RCC 7860 (cell line): Measurements from ENCODE around the gene CCDC51.

ENCODE experiments used
- DNase-seq: peaks from one replicate; pipeline ENCODE4 v3.0.0-alpha.2; 2015; ENCODE audit warnings: low spot score
- FAIRE-seq: peaks from 2 replicates; lab custom pipeline; 2012; peaks lifted over from hg19 to GRCh38; lab: Jason Lieb, UNC

Gene CCDC51

DNA sequence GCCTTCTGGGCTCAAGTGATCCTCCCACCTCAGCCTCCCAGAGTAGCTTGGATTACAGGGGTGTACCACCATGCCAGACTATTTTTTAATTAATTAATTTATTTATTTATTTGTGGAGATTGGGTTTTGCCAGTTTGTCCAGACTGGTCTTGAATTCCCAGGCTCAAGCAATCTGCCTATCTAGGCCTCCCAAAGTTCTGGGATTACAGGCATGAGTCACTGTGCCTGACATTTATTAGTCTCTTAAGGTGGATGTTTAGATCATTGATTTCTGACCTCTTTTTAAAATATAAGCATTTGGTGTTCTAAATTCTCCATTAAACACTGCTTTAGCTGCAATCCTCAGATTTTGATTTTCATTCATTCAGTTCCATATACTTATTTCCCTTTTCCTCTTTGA, 52.3 kb downstream of the CCDC51 start:
- no peak for DNase-seq
- FAIRE-seq = no peak
